HG03571 (cell line): ENCODE data around the gene RAB10.
"Not testable (repeated sequence)": the region's sequence is repeated elsewhere in the genome, so short reads cannot be mapped to it uniquely, and the experiment has no call there.

Source experiments
- ATAC-seq: cut with Tn5 transposase; IDR thresholded peaks from one replicate; pipeline ENCODE4 v1.9.1; 2021; ENCODE audit not compliant: unreplicated experiment

The RAB10 gene

DNA sequence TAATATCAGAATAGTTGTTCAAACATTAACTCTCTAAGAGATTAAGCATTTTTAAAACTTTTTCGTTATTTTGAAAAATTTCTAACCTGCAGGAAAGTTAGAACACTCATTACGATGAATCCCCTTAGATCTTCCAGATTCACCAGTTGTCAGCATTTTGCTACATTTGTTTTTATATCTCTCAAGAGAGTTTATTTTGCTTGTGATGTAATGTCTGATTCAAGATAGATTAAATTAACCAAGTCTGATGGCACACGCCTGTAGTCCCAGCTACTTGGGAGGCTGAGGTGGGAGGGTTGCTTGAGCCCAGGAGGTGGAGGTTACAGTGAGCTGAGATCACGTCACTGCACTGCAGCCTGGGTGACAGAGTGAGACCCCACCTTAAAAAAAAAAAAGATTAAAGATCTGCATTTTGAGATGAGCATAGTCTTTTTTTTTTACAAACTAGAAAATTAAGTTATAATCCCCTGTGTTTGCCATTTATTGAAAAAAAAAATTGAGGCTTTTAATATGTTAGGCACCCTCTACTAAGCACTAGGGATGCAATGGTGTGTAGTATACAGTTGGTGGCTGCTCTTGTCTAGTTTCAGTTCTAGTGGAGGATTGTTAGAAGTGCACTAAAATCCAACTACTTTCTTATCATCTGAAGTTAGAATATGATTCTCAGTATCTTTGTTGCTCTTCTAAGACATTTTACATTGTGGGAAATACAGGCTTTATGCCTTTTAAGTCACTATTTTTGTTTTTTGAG lies 20.9 kb downstream of the RAB10 start:
- no peak for ATAC-seq

DNA sequence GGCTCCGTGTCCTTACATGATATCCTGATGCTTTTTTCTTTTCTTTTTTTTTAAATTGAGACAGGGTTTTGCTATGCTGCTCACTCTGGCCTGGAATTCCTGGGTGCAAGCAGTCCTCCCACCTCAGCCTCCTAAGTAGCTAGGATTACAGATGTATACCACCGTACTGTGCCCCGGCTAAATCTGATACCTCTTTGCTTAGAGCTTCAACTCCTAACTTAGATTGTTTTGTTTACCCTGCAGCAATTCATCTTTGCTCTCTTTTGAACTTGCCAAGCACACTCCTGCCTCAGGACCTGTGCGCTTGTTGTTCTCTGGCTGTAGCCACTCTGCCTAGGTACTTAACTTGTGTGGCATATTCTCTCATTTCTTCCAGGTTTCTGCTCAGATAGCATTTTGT lies 24.5 kb downstream of the RAB10 start:
- ATAC-seq = no peak

DNA sequence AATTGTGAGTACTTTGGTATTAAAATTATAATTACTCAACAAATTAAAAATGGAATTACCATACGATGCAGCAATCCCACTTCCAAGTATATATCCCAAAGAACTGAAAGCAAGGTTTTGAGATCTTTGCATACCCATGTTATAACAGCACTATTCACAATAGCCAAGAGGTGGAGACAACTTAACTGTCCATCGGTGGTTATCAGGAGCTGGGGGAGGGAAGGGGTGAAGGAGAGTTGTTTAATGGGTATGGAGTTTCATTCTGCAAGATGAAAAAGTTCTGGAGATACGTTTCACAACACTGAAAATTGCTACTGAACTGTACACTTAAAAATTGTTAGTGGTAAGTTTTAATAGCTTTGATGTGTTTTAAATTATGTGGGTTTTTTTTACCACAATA lies 25.7 kb downstream of the RAB10 start:
- no peak for ATAC-seq

DNA sequence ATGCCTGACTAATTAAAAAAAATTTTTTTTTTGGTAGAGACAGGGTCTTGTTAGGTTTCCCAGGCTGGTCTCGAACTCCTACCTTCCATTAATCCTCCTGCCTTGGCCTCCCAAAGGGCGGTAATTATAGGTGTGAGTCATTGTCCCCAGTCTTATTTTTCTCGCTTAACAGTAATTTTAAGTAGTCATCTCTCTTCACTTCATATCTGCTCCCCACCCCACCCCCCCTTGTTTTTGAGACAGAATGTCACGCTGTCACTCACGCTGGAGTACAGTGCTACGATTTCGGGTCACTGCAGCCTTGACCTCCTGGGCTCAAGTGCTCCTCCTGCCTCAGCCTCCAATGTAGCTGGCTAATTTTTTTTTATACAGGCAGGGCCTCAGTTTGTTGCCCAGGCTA lies 27.7 kb downstream of the RAB10 start:
- no peak for ATAC-seq

DNA sequence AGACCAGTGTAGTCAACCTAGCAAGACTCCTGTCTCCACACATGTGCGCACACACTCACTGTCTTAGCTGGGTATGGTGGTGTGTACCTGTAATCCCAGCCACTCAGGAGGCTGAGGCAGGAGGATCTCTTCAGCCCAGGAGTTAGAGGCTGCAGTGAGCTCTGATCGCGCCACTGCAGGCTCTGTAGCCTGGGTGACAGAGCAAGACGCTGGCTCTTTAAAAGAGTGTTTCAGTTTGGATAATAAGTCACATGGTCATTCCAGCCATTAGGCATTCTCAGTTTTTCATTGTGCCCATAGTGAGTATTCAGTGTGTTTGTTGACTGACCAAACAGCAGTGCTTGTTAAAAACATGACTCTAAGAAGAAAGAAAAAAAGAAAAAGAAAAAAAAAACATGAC lies 31.0 kb downstream of the RAB10 start:
- ATAC-seq = no peak

DNA sequence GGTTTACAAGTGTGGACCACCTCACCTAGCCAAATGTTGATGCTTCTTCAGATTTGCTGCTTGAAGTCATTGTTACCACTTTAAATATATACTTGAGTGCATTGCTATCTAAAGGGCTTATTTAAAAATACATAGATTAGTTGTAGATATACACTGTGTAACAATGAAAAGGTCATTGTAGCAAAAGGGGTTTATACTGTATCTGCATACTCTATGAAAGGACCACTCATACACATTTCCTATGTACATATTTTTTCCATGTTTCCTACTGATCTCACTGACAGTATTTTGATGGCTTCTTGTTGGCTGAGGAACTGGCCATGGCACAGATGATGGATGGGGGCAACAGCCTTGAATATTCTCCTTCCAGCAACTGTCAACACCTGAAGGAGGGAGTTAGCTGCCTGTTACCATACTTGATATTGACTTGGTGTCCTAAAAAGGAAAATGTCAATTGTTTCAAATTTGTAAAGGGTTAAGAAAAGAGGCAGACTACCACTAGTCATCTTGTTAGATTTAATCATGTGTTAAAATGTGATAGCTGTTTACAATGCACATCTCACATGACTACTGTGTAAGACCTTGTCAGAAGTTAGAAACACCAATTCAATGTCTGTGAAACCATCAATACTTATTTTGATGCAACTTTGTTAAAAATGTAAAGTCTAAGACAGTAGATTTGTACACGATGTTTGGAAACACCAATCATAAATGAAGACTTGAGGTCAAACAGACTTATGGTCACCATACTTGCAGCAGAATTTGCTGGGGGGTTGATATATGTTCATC lies 33.5 kb downstream of the RAB10 start:
- ATAC-seq = no peak

DNA sequence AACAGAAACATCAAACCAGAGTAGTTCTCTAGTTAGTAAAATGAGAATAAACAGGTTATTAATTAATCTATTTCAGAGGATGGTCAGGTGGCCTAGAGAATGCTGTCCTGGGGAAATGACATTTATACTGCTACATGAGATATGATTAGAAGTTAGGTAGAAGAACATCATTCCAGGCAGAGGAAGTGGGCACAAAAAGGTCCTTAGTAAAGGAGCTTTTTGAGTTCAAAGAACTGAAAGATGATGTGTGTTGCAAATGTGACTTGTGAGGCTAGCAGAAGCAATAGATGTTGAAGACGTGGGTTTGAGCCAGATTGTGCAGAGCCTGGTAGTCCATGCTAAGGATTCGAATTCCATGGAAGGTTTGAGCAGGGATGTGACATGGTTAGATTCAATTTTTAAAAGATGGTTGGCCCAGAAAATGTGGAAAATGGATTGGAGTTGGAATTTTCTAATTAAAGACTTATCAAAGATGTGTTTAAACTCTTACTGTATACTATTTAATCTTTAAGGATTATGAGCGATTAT lies 34.2 kb downstream of the RAB10 start:
- no peak for ATAC-seq

DNA sequence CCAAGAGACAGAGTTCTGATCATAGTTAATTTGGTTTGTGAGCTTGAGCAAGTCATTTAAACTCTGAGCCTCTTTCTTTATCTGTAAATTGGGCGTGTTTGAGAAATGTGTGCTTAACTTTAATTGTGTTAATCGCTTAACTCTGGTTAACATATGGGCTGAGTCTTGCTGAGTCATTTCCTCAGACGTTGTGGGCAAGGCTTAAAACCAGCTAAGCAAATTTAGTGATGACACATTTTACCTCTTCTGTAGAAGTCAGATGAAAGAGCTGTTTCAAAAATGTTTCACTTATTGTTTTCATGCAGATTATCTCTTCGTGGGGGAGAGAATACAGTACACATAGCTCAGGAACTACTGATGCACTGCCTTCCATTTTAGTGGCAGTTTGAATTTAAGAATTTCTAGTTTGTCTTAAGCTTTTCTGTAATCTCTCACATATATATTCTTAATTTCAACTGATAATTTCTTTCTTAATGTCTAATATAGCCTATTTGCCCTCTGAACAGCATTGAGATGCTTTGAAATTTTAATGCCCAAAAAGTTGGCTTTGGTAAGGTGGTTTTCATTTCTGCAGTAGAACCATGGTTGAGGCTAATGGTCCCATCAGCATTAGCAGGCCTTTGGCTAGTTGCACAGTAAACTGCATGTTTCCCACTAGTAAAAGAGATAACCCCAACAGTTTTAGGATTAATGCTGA lies 34.9 kb downstream of the RAB10 start:
- peak; percentile 81 for ATAC-seq

DNA sequence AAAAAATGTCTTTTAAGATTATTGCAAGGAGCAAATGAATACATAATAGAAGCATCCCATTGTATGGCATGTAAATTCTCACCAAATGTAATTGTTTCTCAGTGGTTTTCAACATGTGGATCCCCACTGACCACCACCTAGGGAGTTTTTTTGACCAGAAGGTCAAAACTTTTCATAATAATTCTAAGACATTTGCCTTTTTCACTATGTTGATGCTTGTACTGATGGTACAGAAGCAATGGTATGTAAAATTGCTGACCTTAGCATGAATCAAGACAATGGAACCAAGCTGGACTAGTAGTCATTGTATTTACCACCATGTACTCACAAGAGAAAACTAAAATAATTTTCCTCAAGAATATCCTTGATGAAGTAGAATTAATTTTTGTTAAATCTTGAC lies 36.8 kb downstream of the RAB10 start:
- ATAC-seq = no peak

DNA sequence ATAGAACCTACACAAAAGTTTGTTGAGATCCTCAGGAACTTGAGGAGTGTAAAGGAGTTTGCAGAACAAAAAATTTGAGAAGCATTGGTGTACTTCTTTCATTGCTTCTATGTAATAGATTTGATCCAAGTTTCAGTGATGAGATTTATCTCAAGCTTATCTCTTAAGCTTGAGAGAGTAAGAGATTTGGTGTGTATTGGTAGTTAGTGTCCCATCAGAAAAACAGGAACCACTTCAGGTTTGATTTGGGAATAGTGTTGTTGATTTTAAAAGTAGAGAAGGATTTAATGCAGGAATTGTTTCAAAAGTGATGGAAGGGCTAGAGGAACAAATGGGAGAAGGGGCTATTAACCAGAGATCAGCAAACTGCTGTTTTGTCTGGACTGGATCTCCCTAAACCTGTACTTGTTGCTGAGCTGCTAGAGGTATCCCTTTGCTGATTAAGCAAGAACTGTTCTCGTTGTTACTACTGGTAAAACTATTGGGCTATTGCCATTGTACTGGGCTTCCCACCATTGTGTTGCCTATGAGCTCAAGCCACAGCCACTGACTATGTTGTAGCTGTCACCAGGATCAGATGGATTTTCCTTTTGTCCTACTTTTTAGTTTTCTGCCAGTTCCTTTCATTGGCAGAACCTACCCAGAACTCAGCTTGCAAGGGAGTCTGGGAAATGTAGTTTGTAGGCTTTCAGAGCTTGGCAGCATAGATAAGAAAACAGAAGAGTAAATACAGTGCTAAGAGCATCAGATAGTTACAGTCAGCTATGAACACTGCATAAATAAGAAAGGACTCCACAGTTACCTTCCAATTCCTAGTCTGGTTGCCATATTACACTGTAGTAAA lies 39.3 kb downstream of the RAB10 start:
- ATAC-seq = no peak

DNA sequence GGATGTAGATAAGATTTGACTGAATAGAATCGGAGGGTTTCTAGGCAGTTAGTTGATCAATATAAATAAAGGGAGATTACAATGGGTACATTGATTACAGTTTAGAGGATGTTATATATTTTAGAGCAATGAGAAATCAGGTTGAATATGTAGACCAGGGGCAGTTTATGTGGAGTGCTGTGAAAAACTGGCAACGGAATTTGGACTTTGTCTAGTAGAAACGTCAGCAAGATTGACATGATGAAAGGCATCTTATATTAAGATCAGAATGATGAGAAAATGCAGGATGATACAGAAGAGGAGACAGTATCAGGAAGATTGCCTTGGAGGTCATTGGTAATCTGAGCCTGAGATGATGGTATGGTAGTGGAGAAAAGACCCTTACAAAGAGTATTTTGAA lies 39.9 kb downstream of the RAB10 start:
- no peak for ATAC-seq

DNA sequence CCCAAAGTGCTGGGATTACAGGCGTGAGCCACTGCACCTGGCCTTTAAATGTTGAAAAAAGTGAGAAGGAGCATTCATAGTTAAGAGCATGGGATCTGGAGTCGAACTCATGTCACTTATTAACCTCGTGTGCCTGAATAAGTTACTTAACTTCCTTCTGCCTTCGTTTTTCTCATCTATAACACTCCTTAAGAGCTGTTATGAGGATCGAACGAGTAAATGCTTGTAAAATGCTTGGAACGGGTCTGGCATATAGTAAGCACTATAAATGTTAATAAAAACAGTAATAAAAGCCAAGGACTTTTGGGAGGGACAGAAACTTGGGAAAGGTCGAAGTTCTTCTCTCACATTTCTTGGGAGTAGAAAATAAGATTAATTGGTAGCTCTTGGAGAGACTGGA lies 40.8 kb downstream of the RAB10 start:
- no peak for ATAC-seq

DNA sequence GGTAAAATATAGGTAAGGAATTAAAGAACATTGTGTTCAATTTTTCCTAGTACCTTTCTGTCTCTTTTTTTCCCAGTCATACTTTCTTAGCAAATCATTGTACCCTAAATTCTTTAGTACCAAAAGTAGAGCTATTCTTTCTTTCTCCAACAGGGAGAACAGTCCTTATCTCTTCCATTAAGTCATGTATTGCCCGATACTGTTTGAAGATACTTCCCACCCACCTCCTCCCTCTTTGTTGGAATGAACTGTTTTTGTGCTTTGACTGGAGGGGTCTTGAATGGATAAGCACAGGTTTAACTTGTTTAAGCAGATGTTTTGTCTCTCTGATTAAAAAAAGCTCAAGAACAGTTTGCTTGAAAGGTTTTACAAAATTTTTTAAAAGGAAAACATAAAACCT lies 41.3 kb downstream of the RAB10 start:
- no peak for ATAC-seq

DNA sequence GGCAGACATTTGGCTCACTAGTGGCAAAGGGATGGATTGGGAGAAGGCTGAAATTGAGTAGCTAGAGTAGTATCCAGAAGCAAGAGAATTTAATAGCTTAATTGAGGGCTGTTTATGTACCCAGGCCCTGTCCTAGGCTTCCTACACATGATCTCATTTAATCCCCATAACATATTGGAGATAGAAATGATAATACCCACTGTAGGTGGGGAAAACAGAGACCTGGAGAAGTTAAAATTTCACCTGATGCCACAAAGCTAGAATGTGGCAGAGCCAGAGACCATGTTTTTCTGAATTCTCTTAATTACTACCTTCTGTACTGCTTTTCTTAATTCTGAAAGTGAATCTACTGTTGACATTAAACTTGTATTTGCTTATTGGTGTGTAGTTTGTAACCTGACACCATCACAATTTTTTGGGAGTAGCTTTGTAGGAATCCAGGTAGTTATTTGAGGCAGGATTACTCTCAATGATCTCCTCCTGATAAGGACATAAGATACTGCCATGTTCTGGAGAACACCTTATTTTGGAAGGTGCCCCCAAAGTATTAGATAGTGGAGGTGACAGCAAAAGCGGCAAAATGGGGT lies 42.2 kb downstream of the RAB10 start:
- ATAC-seq = no peak

DNA sequence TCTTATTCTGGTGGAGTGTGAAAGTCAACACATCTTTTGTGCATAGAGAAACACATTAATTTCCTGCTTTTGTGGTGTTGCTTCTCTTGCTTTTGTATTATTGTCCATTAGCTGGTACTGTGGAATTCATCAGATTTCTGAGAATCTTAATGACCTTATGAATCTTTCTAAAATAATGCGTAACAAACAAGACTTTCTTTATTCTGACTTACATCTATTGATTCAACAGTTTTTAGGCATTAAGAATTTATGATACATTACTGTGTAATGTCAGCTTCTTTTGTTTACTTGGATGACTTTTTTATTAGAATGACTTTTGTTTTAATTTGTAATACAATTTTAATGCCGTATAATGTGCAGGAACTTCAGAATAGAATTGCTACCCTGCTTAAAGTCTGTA lies 43.4 kb downstream of the RAB10 start:
- ATAC-seq = no peak

DNA sequence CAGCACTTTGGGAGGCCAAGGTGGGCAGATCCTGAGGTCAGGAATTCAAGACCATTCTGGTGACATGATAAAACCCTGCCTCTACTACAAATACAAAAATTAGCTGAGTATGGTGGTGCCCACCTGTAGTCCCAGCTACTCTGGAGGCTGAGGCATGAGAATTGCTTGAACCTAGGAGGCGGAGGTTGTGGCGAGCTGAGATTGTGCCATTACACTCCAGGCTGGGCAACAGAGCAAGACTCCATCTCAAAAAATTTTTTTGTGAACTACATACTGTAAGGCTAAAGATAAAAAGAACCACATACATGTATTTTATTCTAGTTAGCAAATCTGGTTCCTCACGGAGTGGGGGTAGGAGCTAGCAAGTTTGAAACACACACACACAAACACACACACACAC lies 45.1 kb downstream of the RAB10 start:
- no peak for ATAC-seq

DNA sequence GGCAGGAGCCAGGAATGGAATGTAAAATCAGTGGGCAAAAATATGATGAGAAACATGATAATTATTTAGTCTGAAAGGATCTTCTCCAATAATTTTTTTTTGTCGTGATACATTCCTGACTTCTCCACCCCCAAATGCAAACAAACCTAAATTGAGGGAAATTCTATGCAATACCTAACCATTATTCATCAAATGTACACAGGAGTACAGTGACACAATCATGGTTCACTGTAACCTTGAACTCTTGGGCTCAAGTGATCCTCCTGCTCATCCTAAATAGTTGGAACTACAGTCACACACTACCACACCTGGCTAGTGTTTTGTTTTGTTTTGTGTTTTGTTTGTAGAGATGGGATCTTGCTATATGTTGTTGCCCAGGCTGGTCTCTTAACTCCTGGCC lies 46.5 kb downstream of the RAB10 start:
- no peak for ATAC-seq

DNA sequence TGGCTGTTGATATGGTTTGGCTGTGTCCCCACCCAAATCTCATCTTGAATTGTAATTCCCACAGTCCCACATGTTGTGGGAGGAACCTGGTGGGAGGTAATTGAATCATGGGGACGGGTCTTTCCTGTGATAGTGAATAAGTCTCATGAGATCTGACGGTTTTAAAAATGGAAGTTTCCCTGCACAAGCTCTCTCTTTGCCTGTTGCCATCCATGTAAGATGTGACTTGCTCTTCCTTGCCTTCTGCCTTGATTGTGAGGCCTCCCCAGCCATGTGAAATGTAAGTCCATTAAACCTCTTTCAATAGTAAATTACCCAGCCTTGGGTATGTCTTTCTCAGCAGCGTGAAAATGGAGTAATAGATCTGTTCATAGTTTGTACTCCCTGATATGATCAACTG lies 47.0 kb downstream of the RAB10 start:
- not testable (repeated sequence) for ATAC-seq

DNA sequence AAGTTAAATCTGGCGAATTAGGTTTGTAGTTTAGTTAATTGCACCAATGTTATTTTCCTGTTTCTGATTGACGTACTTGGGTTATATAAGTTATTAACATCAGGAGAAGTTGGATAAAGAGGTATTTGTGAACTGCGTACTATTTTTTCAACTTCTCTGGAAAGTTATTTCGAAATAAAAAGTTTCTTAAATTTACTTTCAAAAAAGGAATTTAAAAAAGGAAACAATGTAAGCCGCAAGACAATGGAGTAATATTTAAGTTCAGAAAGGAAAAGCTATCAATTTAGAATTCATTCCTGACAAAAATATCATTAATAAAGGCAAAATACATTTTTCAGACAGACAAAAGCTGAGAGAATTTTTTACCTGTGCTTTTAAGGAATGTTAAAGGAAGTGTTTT lies 47.7 kb downstream of the RAB10 start:
- no peak for ATAC-seq

DNA sequence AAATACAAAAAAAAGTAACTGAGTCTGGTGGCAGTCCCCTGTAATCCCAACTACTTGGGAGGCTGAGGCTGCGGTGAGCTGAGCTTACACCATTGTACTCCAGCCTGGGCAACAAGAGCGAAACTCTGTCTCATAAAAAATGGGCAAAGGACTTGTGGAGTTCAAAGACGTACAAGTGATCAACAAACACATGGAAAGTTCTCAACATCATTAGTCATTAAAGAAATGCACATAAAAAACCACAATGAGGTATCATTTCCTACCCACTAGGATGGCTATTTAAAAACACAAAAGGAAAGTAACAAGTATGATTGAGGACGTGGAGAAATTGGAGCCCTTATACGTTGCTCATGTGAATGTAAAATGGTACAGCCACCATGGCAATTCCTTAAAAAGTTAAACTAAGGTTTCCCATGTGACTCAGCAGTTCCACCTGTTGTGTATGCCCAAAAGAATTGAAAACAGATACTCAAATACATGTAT lies 52.3 kb downstream of the RAB10 start:
- ATAC-seq = no peak
